Stimulated activated CD4-positive, alpha-beta T cell treated with anti-CD3 and anti-CD28 coated beads, Interleukin-15, amount 100 ng/mL, for 48 hours (primary cell): ENCODE data around the gene ADGRD2.
"Not testable (repeated sequence)": the region's sequence is repeated elsewhere in the genome, so short reads cannot be mapped to it uniquely, and the experiment has no call there.

Experiments used
- DNase-seq, 2 donors: peaks; one replicate each; pipeline ENCODE4 v3.0.0-alpha.2; 2020; ENCODE audit warnings: low read depth in 2 of 2

The ADGRD2 gene, protein sequence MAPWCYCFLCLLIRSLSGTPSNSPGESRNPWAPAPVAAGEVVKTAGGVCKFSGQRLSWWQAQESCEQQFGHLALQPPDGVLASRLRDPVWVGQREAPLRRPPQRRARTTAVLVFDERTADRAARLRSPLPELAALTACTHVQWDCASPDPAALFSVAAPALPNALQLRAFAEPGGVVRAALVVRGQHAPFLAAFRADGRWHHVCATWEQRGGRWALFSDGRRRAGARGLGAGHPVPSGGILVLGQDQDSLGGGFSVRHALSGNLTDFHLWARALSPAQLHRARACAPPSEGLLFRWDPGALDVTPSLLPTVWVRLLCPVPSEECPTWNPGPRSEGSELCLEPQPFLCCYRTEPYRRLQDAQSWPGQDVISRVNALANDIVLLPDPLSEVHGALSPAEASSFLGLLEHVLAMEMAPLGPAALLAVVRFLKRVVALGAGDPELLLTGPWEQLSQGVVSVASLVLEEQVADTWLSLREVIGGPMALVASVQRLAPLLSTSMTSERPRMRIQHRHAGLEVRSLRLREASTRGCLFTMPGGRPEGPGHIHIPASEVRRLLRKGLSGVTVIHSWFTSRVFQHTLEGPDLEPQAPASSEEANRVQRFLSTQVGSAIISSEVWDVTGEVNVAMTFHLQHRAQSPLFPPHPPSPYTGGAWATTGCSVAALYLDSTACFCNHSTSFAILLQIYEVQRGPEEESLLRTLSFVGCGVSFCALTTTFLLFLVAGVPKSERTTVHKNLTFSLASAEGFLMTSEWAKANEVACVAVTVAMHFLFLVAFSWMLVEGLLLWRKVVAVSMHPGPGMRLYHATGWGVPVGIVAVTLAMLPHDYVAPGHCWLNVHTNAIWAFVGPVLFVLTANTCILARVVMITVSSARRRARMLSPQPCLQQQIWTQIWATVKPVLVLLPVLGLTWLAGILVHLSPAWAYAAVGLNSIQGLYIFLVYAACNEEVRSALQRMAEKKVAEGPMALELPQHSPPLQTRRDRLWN

GRCh38 chr9:124450241-124450924 lies at the start of gene ADGRD2:
Gene ADGRD2, plus strand, starts transcription at chr9:124450451. Its CDS starts 1,216 bp downstream, at chr9:124451667.
- DNase-seq: no peak

- no peak for DNase-seq
Measured at GRCh38 chr9:124403246-124403645, 47.0 kb upstream of the ADGRD2 start.

DNA sequence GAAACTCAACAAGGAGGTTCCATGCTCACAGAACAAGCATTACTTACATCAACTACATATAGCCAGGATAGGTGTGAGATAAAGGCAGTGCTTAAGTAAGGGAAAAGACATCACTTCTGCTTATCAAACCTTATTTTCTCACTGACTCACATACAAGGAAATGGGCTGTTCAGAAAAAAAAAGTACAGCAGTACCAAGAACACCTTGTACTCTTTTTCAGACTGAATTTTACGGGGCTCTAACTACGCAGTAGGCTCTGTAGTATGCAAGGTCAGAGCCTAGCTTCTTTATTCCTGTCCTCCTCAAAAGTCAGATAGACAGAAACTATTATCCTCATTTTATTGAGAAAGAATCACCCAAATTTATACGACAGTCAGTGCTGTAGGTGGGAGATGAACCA lies 40.8 kb upstream of the ADGRD2 start:
- DNase-seq: no peak

GRCh38 chr9:124410321-124410913 lies 39.8 kb upstream of the ADGRD2 start:
- no peak for DNase-seq

- DNase-seq: no peak
Measured at GRCh38 chr9:124411514-124412227, 38.6 kb upstream of the ADGRD2 start.

DNA sequence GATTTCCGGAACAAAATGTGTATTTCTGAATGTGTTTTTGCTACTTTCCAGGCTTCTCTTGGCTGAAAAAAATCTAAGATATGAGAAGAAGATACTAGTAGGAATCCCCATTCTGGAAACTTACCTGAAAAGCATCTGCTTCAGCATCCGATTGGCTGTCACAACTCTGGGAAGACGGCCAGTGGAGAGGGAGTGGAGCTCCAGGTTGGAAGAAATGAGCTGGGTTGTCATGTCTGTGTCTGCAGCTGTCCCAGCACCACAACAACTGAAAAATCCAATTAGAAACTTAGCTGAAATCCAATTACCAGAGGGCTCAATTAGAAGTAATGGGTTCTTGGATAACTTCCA lies 38.0 kb upstream of the ADGRD2 start:
- no peak for DNase-seq

DNA sequence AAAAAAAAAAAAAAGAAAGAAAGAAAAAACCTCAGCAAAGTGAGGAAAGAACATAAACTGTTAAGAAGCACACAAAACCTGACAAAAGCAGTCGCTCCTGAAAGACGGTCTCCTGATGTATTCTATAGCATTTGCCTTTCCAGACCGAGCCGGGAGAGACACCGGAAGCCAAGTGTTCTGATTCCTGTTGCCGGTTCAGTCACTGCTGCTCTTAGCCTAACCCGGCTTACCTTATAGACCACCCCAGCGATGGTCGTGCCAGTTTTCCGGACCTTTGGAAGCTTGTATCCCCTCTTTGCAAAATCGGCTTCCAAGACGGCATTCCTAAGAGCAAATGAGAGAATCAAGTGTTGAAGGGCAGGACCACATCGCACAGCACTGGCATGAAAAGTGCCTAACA lies 35.6 kb upstream of the ADGRD2 start:
- DNase-seq: no peak

DNA sequence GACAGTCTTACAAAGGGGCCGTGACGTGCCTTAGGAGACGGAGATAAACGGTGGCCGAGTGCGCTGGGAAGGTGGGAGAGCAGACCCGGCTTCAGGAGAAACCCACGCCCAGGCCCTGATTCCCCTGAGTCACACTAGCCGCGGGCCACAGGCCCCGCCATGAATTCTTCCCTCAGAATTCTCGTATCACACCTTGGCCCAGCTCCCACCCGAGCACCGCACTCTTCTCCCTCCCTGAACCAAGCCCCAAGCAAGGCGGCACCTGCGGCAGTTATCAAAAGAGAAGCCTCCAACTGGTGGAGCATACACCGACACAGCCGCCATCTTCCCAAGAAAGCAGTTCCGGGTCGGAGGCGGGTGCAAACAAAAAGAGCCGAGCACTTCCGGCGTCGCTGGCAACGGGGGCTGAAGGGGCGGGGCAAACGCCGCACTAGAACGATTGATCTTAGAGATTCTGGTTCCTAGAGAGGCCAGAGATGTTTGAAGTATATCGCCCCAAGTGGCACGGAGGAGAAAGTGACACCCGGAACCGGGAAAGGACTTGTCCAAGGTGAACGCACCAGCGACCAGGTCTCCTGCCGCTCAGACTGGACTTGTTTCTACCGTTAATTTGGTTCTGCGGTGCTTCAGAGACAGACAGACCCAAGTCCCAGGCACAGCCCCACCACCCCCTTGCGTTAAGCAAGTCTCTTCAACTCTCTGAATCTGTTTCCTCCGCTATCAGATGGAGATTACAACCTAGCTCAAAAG lies 35.0 kb upstream of the ADGRD2 start, which contains the start of gene PSMB7:
PSMB7 (minus strand) TSS at position 341 of the 750 bp plus-strand sequence; CDS start at position 324, 17 bp downstream.
- peak; percentile 93 to 97 for DNase-seq

DNA sequence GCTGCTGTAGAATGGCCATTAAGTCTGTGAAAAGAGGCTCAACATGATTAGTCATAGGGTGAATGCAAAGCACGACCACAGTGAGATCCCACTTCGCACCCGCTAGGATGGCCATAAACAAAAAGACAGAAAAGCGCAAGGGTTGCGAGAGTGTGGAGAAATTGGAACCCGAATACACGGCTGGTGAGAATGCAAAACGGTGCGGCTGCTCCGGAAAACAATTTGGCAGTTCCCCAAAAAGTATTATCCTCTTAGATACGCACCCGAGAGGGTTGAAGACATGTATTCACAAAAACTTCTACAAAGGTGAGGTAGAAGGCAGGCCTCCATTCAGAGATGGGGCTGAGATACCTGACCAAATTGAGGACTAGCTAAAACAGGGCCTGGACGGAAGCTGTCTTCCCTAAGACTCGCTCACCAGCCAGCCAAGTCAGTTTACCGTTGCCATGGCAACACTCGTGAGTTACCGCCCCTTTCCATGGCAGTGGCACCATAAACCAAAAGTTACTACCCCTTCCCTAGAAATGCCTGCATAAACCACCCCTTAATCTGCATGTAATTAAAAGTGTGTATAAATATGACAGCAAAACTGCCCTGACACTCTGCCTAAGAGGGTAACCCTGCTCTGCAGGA lies 34.3 kb upstream of the ADGRD2 start:
- no peak for DNase-seq

DNA sequence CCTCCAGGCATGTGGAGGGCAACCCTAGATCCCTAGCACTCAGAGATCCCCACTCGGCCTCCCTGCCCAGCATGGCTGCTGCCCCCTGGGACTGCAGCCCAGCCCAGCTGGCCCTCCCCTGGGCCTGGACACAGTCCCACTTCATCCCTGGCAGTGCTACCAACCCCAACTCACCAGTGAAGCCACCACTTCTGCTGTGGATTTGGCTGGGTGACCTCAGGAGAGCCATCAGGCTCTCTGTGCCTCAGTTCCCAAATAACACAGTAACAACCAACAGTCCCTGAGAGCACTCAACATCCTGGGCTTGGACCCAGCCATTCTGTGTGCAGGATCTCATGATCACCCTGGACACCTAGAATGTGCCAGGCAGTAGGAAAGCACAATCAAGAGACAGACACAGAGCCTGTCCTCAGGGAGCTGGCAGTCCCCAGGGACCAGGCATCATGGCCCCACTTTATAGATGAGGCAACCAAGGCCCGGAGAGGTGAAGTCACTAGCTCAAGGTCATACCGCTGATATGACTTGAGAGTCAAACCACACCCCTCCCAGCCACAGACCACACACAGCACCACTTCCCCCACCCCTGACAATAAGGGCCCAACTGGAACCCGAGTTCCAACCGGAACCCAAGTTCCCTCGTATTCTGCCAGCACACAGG lies 30.3 kb upstream of the ADGRD2 start:
- DNase-seq: no peak

DNA sequence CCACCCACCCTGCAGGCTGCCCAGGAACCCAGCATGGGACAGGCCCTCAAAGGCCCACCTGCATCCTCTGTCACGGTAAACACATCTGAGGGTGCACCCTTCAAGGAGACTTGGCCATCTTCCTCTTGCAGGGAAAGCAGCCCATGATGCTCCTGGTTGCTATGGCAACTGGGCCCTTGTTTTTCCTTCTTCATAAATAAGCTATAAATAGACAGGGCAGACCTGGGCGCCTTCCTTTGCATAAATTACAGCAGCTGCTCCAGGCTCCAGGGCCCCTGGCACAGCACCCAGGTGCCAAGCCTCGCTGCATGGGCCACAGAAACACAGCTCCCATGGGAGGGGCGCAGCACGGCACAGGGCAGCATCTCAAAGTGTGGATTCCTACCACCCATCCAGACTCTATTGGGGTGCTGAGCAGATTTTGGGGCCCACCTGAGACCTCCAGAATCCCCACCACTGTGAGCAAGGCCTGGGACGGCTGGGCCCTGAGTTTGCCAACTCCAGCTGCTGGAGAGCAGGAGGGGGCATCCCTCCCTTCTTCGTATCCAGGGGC lies 29.2 kb upstream of the ADGRD2 start:
- DNase-seq: no peak

DNA sequence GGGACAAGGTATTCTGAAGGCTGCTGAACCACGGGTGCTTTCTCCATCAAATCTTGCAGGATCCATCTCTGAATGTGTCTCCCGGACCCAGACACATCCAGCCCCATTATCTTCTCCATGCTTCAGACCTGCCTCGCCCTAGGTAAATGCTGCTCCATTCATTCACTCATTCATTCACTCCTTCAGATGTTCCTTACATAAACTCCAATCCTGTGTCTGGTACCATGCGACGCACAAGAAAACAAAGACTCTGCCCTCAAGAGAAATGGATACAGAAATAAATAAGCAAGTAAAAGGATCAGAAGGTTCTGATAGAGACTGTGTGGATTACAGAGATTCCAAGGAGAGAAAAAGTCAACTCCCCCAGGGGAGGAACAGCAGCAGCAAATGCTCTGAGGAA lies 27.1 kb upstream of the ADGRD2 start:
- DNase-seq: no peak

- no peak for DNase-seq
Measured at GRCh38 chr9:124423591-124423990, 26.7 kb upstream of the ADGRD2 start.

DNA sequence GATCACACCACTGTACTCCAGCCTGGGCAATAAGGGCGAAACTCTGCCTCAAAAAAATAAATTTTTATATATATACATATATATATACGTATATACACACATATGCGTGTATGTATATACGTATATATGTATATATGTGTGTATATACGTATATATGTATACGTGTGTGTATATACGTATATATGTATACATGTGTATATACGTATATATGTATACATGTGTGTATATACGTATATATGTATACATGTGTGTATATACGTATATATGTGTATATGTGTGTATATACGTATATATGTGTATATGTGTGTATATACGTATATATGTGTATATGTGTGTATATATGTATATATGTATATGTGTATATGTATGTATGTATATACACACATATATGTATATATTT lies 24.5 kb upstream of the ADGRD2 start:
- DNase-seq: not testable (repeated sequence)

GRCh38 chr9:124426361-124426760 lies 23.9 kb upstream of the ADGRD2 start:
- no peak for DNase-seq

- DNase-seq: no peak
Measured at GRCh38 chr9:124427281-124427680, 23.0 kb upstream of the ADGRD2 start.

DNA sequence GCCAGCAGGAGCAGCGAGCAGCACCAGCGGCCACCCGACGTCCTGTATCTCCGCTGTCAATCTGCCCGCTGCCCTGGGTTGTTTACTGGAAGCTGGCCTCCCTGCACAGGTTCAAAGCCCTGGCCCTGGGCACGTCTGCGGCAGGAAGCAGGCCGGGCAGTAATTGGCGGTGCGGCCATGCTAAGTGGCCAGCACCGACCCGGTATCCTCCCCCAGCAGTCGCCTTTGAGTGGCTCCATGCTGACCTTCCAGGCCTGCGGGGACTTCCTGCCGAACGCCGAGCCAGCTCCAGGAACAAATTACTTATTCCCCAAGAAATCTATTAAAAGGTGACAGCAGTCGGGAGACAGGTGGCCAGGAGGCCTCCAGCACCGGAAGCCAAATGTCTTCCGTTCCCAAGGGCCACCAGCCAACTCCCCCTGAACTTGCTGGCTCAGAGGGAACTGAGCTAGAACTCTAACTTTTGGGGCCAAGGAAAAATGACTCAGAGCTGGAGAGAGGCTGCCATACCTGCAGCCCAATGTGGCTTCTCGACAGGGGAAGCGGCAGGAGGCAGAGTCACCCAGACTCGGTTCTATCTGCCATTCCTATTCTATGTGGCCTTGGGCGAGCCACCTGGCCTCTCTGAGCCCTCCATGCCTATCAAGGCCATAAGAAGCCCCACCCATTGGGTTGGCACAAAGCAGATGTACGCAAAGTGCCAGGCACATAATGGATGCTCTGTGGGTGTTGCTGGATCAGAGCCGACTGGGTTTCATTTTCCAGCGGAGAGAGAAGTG lies 21.3 kb upstream of the ADGRD2 start:
- no peak for DNase-seq

DNA sequence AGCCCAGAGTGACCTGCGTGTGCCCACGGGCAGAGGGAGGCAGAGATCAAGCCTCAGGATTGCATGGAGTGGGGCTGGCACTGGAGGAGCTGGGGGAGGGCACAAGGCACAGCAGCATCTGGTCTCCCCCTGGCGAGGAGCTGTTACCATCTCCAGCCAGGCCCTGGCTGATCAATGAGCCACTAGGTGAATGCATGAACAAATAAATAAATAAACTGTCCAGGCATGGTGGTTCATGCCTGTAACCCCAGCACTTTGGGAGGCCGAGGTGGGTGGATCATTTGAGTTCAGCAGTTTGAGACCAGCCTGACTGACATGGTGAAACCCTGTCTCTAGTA lies 20.8 kb upstream of the ADGRD2 start:
- DNase-seq: no peak
